Measurements from ENCODE around the gene ENPP3. TPM values are rescaled to one million over a fixed set of nuclear protein-coding genes. Genes with fewer than 3 reads are reported as not detected.

ENPP3 gene
- total and polyA plus RNA-seq, 2 of the 13 experiments (the other 11 are each of a cell fraction or from before 2014, with no cell fraction given): 40.0 to 75.4 TPM

- TF ChIP-seq PLRG1 (conservative IDR thresholded peaks at IDR 0.05) (no peak), GPBP1L1 (CRISPR knock-in tag; IDR thresholded peaks at IDR 0.05) (no peak), PHF5A (CRISPR knock-in tag; IDR thresholded peaks at IDR 0.05; ENCODE audit: low read depth, unreplicated experiment) (peak; percentile 27), HOMEZ (CRISPR knock-in tag; IDR thresholded peaks at IDR 0.05; ENCODE audit: low read depth) (peak; percentile 94), JUN (CRISPR knock-in tag; IDR thresholded peaks at IDR 0.05) (no peak), YY1 (IDR thresholded peaks at IDR 0.05; ENCODE audit: insufficient read depth, insufficient replicate concordance, low read depth, low read length) (no peak), NFATC3 (CRISPR knock-in tag; IDR thresholded peaks at IDR 0.05) (no peak), TP53 (CRISPR knock-in tag; conservative IDR thresholded peaks at IDR 0.05) (no peak), ZNF775 (CRISPR knock-in tag; IDR thresholded peaks at IDR 0.05; ENCODE audit: borderline replicate concordance) (no peak), GABPB1 (CRISPR knock-in tag; IDR thresholded peaks at IDR 0.05) (no peak), KAT7 (CRISPR knock-in tag; IDR thresholded peaks at IDR 0.05; ENCODE audit: borderline replicate concordance) (peak; percentile 73; the same call in 1 of the 2 replicates), ZNF7 (CRISPR knock-in tag; IDR thresholded peaks at IDR 0.05) (peak; percentile 24; the same call in 1 of the 2 replicates), ZNF644 (CRISPR knock-in tag; IDR thresholded peaks at IDR 0.05; ENCODE audit: low read depth) (peak; percentile 51; the same call in 1 of the 2 replicates), ZNF337 (CRISPR knock-in tag; IDR thresholded peaks at IDR 0.05; ENCODE audit: borderline replicate concordance, low read depth) (no peak), GATAD2A (CRISPR knock-in tag; IDR thresholded peaks at IDR 0.05) (peak; percentile 87), ZNF704 (CRISPR knock-in tag; IDR thresholded peaks at IDR 0.05; ENCODE audit: borderline replicate concordance) (no peak), ESRRA (CRISPR knock-in tag; IDR thresholded peaks at IDR 0.05; ENCODE audit: low read depth) (no peak), SMYD3 (CRISPR knock-in tag; IDR thresholded peaks at IDR 0.05) (peak; percentile 72; the same call in 1 of the 2 replicates), ZNF33B (CRISPR knock-in tag; IDR thresholded peaks at IDR 0.05) (no peak), ZNF746 (CRISPR knock-in tag; IDR thresholded peaks at IDR 0.05) (no peak), SPEN (CRISPR knock-in tag; IDR thresholded peaks at IDR 0.05; ENCODE audit: low read depth) (no peak), SP4 (CRISPR knock-in tag; IDR thresholded peaks at IDR 0.05) (no peak), ZNF256 (CRISPR knock-in tag; conservative IDR thresholded peaks at IDR 0.05) (no peak), CBX1 (IDR thresholded peaks at IDR 0.05; ENCODE audit: low read depth) (no peak), NFYB (CRISPR knock-in tag; IDR thresholded peaks at IDR 0.05) (no peak; the same call in 1 of the 2 replicates), ZBTB46 (CRISPR knock-in tag; IDR thresholded peaks at IDR 0.05; ENCODE audit: borderline replicate concordance) (no peak)
Observed at GRCh38 chr6:131636880-131637792, at the start of gene ENPP3 (continued).
